ENCODE data around the gene METRNL. TPM values are rescaled to one million over a fixed set of nuclear protein-coding genes. Genes with fewer than 3 reads are reported as not detected.
A peak's percentile ranks its signal among the peaks of the same experiment; 100 is the strongest.

Gene METRNL
- total RNA-seq, 1 experiment from 2014 or later: 33.8 TPM

DNA sequence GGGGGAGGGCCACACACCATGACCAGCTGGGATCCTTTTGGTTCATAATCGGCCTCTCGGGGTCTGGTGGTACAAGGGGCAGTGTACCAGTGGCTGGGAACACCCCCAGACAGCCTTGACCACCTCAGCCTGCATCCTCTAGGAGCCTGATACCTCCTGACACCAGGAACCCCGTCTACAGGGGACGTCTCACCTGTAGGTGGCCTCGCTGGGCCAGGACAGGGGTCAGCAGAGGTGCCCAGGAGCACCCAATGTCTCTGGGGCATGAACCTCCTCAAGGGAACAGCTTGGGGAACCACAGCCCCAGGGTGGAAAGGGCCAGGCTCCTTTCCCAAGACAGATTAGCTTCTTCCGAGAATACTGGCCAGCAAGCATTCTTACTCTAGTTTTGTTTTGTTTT, 2.5 kb upstream of the METRNL start:
- Histone ChIP-seq H3K4me1 (peaks cover 30% of the 10 kb centered on the region), H3K4me3 (ENCODE audit: low read depth, low read length) (no peak overlapping the region), H3K27me3 (replicated peaks; ENCODE audit: control insufficient read depth, insufficient read depth, low read length) (no peaks in the 10 kb centered on the region; the same call in 1 of the 2 replicates), H3K36me3 (ENCODE audit: control insufficient read depth, insufficient read depth, low read length) (no peaks in the 10 kb centered on the region), H3K9me3 (no peaks in the 10 kb centered on the region)
- peaks cover 14% of the 10 kb centered on the region for H3K36me3 Mint-ChIP-seq (ENCODE audit: insufficient read depth, unreplicated experiment)
- H3K4me3 Mint-ChIP-seq (ENCODE audit: unreplicated experiment): no peak overlapping the region
- ChIA-PET POLR2A (no interaction called here), CTCF (no interaction called here)
- DNase-seq: peak; percentile 66 to 78
- no peaks in the 10 kb centered on the region for H3K4me1 Mint-ChIP-seq (ENCODE audit: low read depth, unreplicated experiment)
- intact Hi-C loops (cut with micrococcal nuclease; ENCODE audit: unreplicated experiment): no loop called here
- H3K27ac Mint-ChIP-seq (ENCODE audit: unreplicated experiment): no peak overlapping the region
- TF ChIP-seq, protein P1, sequence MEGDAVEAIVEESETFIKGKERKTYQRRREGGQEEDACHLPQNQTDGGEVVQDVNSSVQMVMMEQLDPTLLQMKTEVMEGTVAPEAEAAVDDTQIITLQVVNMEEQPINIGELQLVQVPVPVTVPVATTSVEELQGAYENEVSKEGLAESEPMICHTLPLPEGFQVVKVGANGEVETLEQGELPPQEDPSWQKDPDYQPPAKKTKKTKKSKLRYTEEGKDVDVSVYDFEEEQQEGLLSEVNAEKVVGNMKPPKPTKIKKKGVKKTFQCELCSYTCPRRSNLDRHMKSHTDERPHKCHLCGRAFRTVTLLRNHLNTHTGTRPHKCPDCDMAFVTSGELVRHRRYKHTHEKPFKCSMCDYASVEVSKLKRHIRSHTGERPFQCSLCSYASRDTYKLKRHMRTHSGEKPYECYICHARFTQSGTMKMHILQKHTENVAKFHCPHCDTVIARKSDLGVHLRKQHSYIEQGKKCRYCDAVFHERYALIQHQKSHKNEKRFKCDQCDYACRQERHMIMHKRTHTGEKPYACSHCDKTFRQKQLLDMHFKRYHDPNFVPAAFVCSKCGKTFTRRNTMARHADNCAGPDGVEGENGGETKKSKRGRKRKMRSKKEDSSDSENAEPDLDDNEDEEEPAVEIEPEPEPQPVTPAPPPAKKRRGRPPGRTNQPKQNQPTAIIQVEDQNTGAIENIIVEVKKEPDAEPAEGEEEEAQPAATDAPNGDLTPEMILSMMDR (IDR thresholded peaks at IDR 0.05; ENCODE audit: insufficient read depth in 1 of 2, low read depth in 1 of 2, low read length in 1 of 2, severe bottlenecking in 1 of 2, unreplicated experiment in 1 of 2): peak; percentile 55 to 67
- no TSS peak for BruUV-seq (replicated peaks)
- H3K9me3 Mint-ChIP-seq (ENCODE audit: unreplicated experiment): no peaks in the 10 kb centered on the region
- peaks cover 3% of the 10 kb centered on the region for H3K27me3 Mint-ChIP-seq (ENCODE audit: insufficient read depth, unreplicated experiment)

DNA sequence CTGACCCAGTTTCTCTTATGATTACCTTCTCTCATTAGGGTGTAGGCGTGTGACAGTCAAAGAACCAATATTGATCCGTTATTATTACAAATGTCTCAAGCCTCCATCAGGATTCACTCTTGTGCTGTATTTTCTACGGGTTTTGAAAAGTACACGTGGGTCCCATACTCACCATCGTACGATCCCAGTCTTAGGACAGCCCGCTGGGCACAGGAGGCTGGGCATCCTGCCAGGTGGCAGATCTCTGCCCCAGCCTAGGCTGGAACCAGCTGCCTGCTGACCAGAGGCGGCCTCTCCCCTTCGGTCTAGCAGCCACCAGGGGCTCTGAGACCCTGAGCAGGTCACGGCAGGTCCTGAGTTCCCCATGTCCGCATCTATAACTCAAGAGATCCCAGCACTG, 2.0 kb upstream of the METRNL start:
- Histone ChIP-seq H3K27me3 (replicated peaks; ENCODE audit: control insufficient read depth, insufficient read depth, low read length) (no peaks in the 10 kb centered on the region; the same call in 1 of the 2 replicates), H3K4me1 (peaks cover 35% of the 10 kb centered on the region), H3K9me3 (no peaks in the 10 kb centered on the region), H3K36me3 (ENCODE audit: control insufficient read depth, insufficient read depth, low read length) (no peaks in the 10 kb centered on the region), H3K4me3 (ENCODE audit: low read depth, low read length) (no peak overlapping the region)
- H3K36me3 Mint-ChIP-seq (ENCODE audit: insufficient read depth, unreplicated experiment): peaks cover 18% of the 10 kb centered on the region
- ChIA-PET POLR2A (no interaction called here), CTCF (interaction anchor here (1.3 kb wide), 1 partner anchor 19 kb away, joined by 6 read pairs; no protein-coding TSS in a partner anchor)
- no TSS peak for BruUV-seq (replicated peaks)
- H3K27me3 Mint-ChIP-seq (ENCODE audit: insufficient read depth, unreplicated experiment): peaks cover 3% of the 10 kb centered on the region
- peaks cover 3% of the 10 kb centered on the region for H3K4me1 Mint-ChIP-seq (ENCODE audit: low read depth, unreplicated experiment)
- no peaks in the 10 kb centered on the region for H3K9me3 Mint-ChIP-seq (ENCODE audit: unreplicated experiment)
- H3K4me3 Mint-ChIP-seq (ENCODE audit: unreplicated experiment): no peak overlapping the region
- intact Hi-C loops (cut with micrococcal nuclease; ENCODE audit: unreplicated experiment): no loop called here
- DNase-seq: no peak
- no peak overlapping the region for H3K27ac Mint-ChIP-seq (ENCODE audit: unreplicated experiment)
- TF ChIP-seq, protein P1 (IDR thresholded peaks at IDR 0.05; ENCODE audit: insufficient read depth in 1 of 2, low read depth in 1 of 2, low read length in 1 of 2, severe bottlenecking in 1 of 2, unreplicated experiment in 1 of 2): no peak

DNA sequence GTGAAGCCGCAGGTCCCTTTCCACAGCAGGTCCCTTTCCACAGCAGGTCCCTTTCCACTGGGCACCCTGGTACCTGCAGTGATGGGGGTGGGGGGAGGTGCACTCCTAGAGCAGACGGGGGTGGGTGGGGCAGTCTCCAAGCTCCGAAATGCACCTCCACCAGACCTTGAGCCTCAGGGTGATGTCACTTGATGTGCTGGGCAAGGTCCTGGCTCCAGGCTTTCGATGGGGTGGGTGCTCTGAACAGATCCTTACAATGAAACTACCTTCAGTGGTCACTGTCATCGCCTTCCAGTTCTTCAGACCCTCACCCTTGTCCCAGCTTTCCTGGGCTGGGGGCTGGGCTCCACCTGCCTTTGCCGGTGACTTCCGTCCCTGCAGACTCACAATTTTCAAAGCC, 1.5 kb upstream of the METRNL start:
- H3K27ac Mint-ChIP-seq (ENCODE audit: unreplicated experiment): no peak overlapping the region
- POLR2A ChIA-PET: no interaction called here
- CTCF ChIA-PET: interaction anchor here (1.3 kb wide), 1 partner anchor 19 kb away, joined by 6 read pairs; no protein-coding TSS in a partner anchor

More for the DNA sequence above, 1.5 kb upstream of the METRNL start:
- H3K4me1 ChIP-seq: peaks cover 40% of the 10 kb centered on the region
- peaks cover 8% of the 10 kb centered on the region for H3K4me1 Mint-ChIP-seq (ENCODE audit: low read depth, unreplicated experiment)
- H3K36me3 Mint-ChIP-seq (ENCODE audit: insufficient read depth, unreplicated experiment): peaks cover 23% of the 10 kb centered on the region
- DNase-seq: no peak
- peaks cover 2% of the 10 kb centered on the region; the same call in 1 of the 2 replicates for H3K36me3 ChIP-seq (ENCODE audit: control insufficient read depth, insufficient read depth, low read length)
- H3K4me3 ChIP-seq (ENCODE audit: low read depth, low read length): peak overlapping the region; percentile 50; the same call in 1 of the 2 replicates
- intact Hi-C loops (cut with micrococcal nuclease; ENCODE audit: unreplicated experiment): no loop called here
- H3K9me3 Mint-ChIP-seq (ENCODE audit: unreplicated experiment): no peaks in the 10 kb centered on the region
- H3K27me3 ChIP-seq (replicated peaks; ENCODE audit: control insufficient read depth, insufficient read depth, low read length): no peaks in the 10 kb centered on the region; the same call in 1 of the 2 replicates
- peaks cover 3% of the 10 kb centered on the region for H3K27me3 Mint-ChIP-seq (ENCODE audit: insufficient read depth, unreplicated experiment)
- no peaks in the 10 kb centered on the region for H3K9me3 ChIP-seq
- TF ChIP-seq, protein P1 (IDR thresholded peaks at IDR 0.05; ENCODE audit: insufficient read depth in 1 of 2, low read depth in 1 of 2, low read length in 1 of 2, severe bottlenecking in 1 of 2, unreplicated experiment in 1 of 2): no peak
- peak overlapping the region; percentile 63 for H3K4me3 Mint-ChIP-seq (ENCODE audit: unreplicated experiment)
- BruUV-seq (replicated peaks): no TSS peak

All from Caco-2 (cell line).